D721Med (cell line): ENCODE data around the gene MTAP.

Experiments used
- DNase-seq: peaks from one replicate; pipeline ENCODE4 v3.0.0; 2011; ENCODE audit warnings: low spot score; ENCODE audit not compliant: insufficient read length
- FAIRE-seq: peaks from 2 replicates; lab custom pipeline; 2011; peaks lifted over from hg19 to GRCh38; lab: Jason Lieb, UNC
- CTCF ChIP-seq: IDR thresholded peaks from 2 replicates; pipeline ENCODE4 v1.5.1; 2012; ENCODE audit warnings: mild to moderate bottlenecking, control low read depth; ENCODE audit not compliant: insufficient read depth; ENCODE audit errors: missing control alignments

Gene MTAP

GRCh38 chr9:21969951-21970799, 167.7 kb downstream of the MTAP start:
- DNase-seq (no peak), FAIRE-seq (no peak)
- TF ChIP-seq CTCF = no peak

- FAIRE-seq (no peak), DNase-seq (no peak)
- no peak for TF ChIP-seq CTCF
These were observed 168.6 kb downstream of the MTAP start for GRCh38 chr9:21970800-21971640.

GRCh38 chr9:21972361-21972760, 169.9 kb downstream of the MTAP start:
- DNase-seq = no peak
- no peak for TF ChIP-seq CTCF
- FAIRE-seq = no peak

GRCh38 chr9:21974343-21974721, 171.9 kb downstream of the MTAP start:
- TF ChIP-seq CTCF = no peak
- DNase-seq (no peak), FAIRE-seq (no peak)

GRCh38 chr9:21974722-21975409, 172.4 kb downstream of the MTAP start:
- no peak for DNase-seq
- TF ChIP-seq CTCF = no peak
- no peak for FAIRE-seq

- DNase-seq = no peak
- no peak for TF ChIP-seq CTCF
- FAIRE-seq = no peak
These were observed 174.0 kb downstream of the MTAP start for GRCh38 chr9:21976334-21976875.
